Measurements from ENCODE around the gene GNAI3. TPM values are rescaled to one million over a fixed set of nuclear protein-coding genes. Genes with fewer than 3 reads are reported as not detected.
A peak's percentile ranks its signal among the peaks of the same experiment; 100 is the strongest.

GNAI3 gene
- polyA plus RNA-seq, 1 experiment: 4.7 TPM

GRCh38 chr1:109514846-109515245 lies 33.6 kb upstream of the GNAI3 start:
- CTCF ChIA-PET: interaction anchor here (0.7 to 6.6 kb wide), 6 partner anchors 9 to 206 kb away, joined by 3 to 87 read pairs (median 14); partner anchors contain the start of gene CYB561D1
- Histone ChIP-seq H3K4me3 (ENCODE audit: low read depth, low read length) (no peak overlapping the region), H3K27me3 (ENCODE audit: control insufficient read depth, insufficient read depth, low read length) (no peaks in the 10 kb centered on the region), H3K36me3 (ENCODE audit: control insufficient read depth, insufficient read depth, low read length) (no peaks in the 10 kb centered on the region)
- TF ChIP-seq CTCF (IDR thresholded peaks at IDR 0.05; ENCODE audit: insufficient read depth, low read depth, low read length): no peak
- no peak for DNase-seq (ENCODE audit: low read depth)
- POLR2A ChIA-PET: no interaction called here

- ChIA-PET CTCF (interaction anchor here (0.9 to 6.6 kb wide), 6 partner anchors 15 to 133 kb away, joined by 3 to 87 read pairs (median 14); partner anchors contain the start of gene CYB561D1), POLR2A (no interaction called here)
- H3K27me3 ChIP-seq (ENCODE audit: control insufficient read depth, insufficient read depth, low read length): no peaks in the 10 kb centered on the region
- no peak for TF ChIP-seq CTCF (IDR thresholded peaks at IDR 0.05; ENCODE audit: insufficient read depth, low read depth, low read length)
- H3K4me3 ChIP-seq (ENCODE audit: low read depth, low read length): no peak overlapping the region
- peak; percentile 75 for DNase-seq (ENCODE audit: low read depth)
- no peaks in the 10 kb centered on the region for H3K36me3 ChIP-seq (ENCODE audit: control insufficient read depth, insufficient read depth, low read length)
Observed at GRCh38 chr1:109516872-109517271, 31.5 kb upstream of the GNAI3 start.

- DNase-seq (ENCODE audit: low read depth): no peak
- no peaks in the 10 kb centered on the region for H3K27me3 ChIP-seq (ENCODE audit: control insufficient read depth, insufficient read depth, low read length)
- no peak overlapping the region for H3K4me3 ChIP-seq (ENCODE audit: low read depth, low read length)
- ChIA-PET CTCF (interaction anchor here (0.7 to 6.6 kb wide), 6 partner anchors 15 to 123 kb away, joined by 3 to 87 read pairs (median 14); partner anchors contain the start of gene CYB561D1), POLR2A (interaction anchor here (0.6 kb wide), 1 partner anchor 467 kb away, joined by 4 read pairs; the partner anchor contains the start of gene AHCYL1)
- no peaks in the 10 kb centered on the region for H3K36me3 ChIP-seq (ENCODE audit: control insufficient read depth, insufficient read depth, low read length)
- no peak for TF ChIP-seq CTCF (IDR thresholded peaks at IDR 0.05; ENCODE audit: insufficient read depth, low read depth, low read length)
Observed at GRCh38 chr1:109517337-109517736, 31.1 kb upstream of the GNAI3 start.

- ChIA-PET POLR2A (interaction anchor here (0.6 kb wide), 1 partner anchor 40 kb away, joined by 4 read pairs; no protein-coding TSS in a partner anchor), CTCF (interaction anchor here (0.5 to 26.3 kb wide), 5 partner anchors 9 to 350 kb away, joined by 3 to 1371 read pairs (median 42); partner anchors contain the start of genes AMIGO1, ATXN7L2 and CYB561D1)
- no peaks in the 10 kb centered on the region for H3K36me3 ChIP-seq (ENCODE audit: control insufficient read depth, insufficient read depth, low read length)
- H3K4me3 ChIP-seq (ENCODE audit: low read depth, low read length): no peak overlapping the region
- H3K27me3 ChIP-seq (ENCODE audit: control insufficient read depth, insufficient read depth, low read length): no peaks in the 10 kb centered on the region
- no peak for TF ChIP-seq CTCF (IDR thresholded peaks at IDR 0.05; ENCODE audit: insufficient read depth, low read depth, low read length)
- no peak for DNase-seq (ENCODE audit: low read depth)
Observed at GRCh38 chr1:109521002-109521951, 27.1 kb upstream of the GNAI3 start.

GRCh38 chr1:109522026-109522425 lies 26.4 kb upstream of the GNAI3 start:
- CTCF ChIA-PET: interaction anchor here (0.5 to 26.3 kb wide), 4 partner anchors 8 to 350 kb away, joined by 3 to 1371 read pairs (median 24); partner anchors contain the start of genes AMIGO1, ATXN7L2 and CYB561D1
- DNase-seq (ENCODE audit: low read depth): no peak
- Histone ChIP-seq H3K27me3 (ENCODE audit: control insufficient read depth, insufficient read depth, low read length) (no peaks in the 10 kb centered on the region), H3K36me3 (ENCODE audit: control insufficient read depth, insufficient read depth, low read length) (no peaks in the 10 kb centered on the region), H3K4me3 (ENCODE audit: low read depth, low read length) (no peak overlapping the region)
- POLR2A ChIA-PET: interaction anchor here (0.6 kb wide), 1 partner anchor 41 kb away, joined by 4 read pairs; no protein-coding TSS in a partner anchor
- no peak for TF ChIP-seq CTCF (IDR thresholded peaks at IDR 0.05; ENCODE audit: insufficient read depth, low read depth, low read length)
